IPS-18c (cell line): ENCODE results near the gene NUP188.

Experiments used
- H3K4me3 ChIP-seq: 2 replicates; pipeline ENCODE4 v1.7.0; 2013; ENCODE audit warnings: low read depth, mild to moderate bottlenecking, low read length, moderate library complexity; ENCODE audit not compliant: insufficient read depth
- H3K9me3 ChIP-seq: one replicate; pipeline ENCODE4 v1.6.1; 2013; ENCODE audit warnings: mild to moderate bottlenecking, low read length, moderate library complexity; ENCODE audit not compliant: control insufficient read depth, insufficient read depth

The NUP188 gene, protein sequence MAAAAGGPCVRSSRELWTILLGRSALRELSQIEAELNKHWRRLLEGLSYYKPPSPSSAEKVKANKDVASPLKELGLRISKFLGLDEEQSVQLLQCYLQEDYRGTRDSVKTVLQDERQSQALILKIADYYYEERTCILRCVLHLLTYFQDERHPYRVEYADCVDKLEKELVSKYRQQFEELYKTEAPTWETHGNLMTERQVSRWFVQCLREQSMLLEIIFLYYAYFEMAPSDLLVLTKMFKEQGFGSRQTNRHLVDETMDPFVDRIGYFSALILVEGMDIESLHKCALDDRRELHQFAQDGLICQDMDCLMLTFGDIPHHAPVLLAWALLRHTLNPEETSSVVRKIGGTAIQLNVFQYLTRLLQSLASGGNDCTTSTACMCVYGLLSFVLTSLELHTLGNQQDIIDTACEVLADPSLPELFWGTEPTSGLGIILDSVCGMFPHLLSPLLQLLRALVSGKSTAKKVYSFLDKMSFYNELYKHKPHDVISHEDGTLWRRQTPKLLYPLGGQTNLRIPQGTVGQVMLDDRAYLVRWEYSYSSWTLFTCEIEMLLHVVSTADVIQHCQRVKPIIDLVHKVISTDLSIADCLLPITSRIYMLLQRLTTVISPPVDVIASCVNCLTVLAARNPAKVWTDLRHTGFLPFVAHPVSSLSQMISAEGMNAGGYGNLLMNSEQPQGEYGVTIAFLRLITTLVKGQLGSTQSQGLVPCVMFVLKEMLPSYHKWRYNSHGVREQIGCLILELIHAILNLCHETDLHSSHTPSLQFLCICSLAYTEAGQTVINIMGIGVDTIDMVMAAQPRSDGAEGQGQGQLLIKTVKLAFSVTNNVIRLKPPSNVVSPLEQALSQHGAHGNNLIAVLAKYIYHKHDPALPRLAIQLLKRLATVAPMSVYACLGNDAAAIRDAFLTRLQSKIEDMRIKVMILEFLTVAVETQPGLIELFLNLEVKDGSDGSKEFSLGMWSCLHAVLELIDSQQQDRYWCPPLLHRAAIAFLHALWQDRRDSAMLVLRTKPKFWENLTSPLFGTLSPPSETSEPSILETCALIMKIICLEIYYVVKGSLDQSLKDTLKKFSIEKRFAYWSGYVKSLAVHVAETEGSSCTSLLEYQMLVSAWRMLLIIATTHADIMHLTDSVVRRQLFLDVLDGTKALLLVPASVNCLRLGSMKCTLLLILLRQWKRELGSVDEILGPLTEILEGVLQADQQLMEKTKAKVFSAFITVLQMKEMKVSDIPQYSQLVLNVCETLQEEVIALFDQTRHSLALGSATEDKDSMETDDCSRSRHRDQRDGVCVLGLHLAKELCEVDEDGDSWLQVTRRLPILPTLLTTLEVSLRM (N-terminal part only)

DNA sequence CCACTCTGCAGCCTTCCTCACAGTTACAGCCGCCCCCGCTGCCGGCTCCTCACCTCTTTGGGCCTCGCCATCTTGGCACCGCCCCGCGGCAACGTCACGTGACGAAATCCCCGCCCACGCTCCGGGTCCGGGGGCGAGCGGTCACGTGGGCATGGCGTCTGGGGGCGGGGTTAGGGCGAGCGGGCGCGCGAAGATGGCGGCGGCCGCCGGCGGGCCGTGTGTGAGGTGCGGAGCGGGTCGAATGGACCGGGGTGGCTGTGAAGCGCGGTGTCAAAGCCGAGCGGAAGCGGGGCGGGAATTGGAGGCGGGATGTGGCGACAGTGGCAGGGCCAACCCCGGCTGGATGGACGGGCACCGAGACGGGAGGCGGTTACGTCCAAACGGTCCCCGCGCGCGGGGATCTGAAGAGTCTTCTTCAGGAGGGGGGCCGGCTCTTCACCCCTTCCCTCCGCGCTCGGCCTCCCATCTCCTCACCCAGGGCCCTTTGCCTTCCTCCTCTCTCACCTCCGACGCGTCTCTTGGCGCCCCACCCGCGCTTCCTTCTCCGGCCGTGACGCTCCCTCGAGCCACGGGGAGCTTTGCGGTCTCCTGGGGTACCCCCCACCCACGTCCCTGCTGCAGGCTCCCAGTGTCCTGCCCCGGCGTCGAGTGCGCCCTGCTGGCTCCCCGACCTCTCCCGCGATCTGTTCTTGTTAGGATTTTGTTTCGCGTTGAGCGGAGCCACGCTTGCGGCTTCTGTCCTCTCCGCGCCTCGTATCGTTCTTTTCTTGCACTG is at the start of gene NUP188, which contains the start of gene DOLK:
Gene NUP188 (plus strand): TSS at position 173 of the 775 bp plus-strand sequence. CDS start 21 bp downstream, at position 194.
Gene DOLK (minus strand): TSS at position 77 of the 775 bp plus-strand sequence. CDS start 300 bp downstream, outside the sequence.
- peak within 1 kb of the TSS; percentile 94 for H3K4me3 ChIP-seq

DNA sequence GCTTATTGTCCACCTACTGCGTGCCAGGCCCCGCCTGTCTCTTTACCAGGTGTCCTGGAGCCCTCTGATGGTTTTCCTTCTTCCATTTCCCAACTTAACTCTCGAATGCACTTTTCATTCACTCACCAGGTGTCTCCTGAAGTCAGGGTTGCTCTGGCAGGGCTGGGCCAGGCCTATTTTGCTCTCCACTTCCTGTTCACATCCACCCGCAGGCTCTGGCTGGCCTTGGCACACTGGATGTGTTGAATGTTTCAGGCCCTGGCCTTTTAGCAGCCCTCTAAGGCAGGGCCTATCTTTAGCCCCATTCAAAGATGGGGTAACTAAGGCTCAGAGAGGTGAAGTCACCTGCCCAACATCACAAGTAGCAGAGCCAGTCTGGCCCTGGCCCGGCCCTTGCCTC is 49.1 kb upstream of the NUP188 start:
- H3K9me3 ChIP-seq: no peaks in the 10 kb centered on the region
- H3K4me3 ChIP-seq: no peak overlapping the region

More for the DNA sequence above, at the start of gene NUP188, which contains the start of gene DOLK:
- H3K9me3 ChIP-seq: no peaks in the 10 kb centered on the region

GRCh38 chr9:128898845-128899565 is 48.5 kb upstream of the NUP188 start:
- H3K9me3 ChIP-seq: no peaks in the 10 kb centered on the region
- H3K4me3 ChIP-seq: no peak overlapping the region

- Histone ChIP-seq H3K4me3 (no peak overlapping the region), H3K9me3 (no peaks in the 10 kb centered on the region)
Observed at GRCh38 chr9:128899566-128900322, 47.8 kb upstream of the NUP188 start.

DNA sequence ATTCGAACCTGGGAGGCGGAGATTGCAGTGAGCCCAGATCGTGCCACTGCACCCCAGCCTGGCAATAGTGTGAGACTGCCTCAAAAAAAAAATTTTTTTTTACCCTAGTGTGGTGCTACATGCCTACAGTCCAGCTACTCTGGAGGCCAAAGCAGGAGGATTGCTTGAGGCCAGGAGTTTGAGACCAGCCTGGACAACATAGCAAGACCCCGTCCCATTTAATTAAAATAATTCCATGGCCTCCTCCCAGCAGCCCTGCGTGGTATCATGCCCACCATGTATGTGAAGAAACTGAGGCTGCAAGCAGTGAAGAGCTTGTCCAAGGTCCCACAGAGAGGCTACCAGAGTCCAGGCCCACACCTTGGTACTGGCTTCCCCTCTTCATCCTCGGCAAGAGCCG is 46.1 kb upstream of the NUP188 start:
- no peak overlapping the region for H3K4me3 ChIP-seq
- no peaks in the 10 kb centered on the region for H3K9me3 ChIP-seq

DNA sequence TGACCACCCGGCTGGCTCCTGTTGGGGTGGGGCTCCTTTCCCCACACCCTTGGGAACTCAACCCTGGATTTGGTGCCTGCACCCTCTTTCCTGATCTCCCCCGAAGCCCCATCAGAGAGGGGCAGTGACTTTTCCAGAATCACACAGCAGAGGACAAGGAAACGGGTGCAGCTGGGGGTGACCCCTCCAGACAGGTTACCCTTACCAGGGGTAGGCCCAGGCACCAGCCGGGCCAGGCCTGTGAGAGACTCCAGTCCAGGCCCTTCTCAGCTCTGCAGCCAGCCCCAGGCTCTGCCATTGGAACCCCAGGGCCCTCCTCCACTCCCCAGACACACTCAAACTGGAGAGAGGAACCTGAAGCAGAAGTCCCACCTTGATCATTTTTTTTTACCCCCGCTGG is 45.7 kb upstream of the NUP188 start:
- H3K4me3 ChIP-seq: no peak overlapping the region
- no peaks in the 10 kb centered on the region for H3K9me3 ChIP-seq

- H3K9me3 ChIP-seq: no peaks in the 10 kb centered on the region
- H3K4me3 ChIP-seq: no peak overlapping the region
Observed at GRCh38 chr9:128902351-128903078, 45.0 kb upstream of the NUP188 start.

DNA sequence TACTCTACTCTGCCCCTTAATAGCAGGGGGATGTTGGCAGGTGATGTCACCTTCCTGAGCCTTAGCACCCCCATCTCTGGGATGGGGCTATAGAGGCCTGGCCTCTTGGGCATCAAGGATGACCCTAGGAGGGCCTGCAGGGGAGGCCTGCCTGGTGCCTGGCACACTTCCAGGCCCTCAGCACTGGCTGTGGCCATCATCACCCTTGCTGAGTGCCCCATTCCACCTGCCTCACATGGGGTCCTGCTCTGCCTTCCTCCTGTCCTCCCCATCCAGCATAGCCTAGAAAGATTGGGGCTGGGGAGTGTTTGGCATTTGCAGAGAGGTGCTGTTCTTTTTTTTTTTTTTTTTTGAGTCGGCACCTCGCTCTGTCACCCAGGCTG is 44.4 kb upstream of the NUP188 start:
- no peaks in the 10 kb centered on the region for H3K9me3 ChIP-seq
- H3K4me3 ChIP-seq: no peak overlapping the region

GRCh38 chr9:128903871-128904620 is 43.5 kb upstream of the NUP188 start:
- Histone ChIP-seq H3K9me3 (no peaks in the 10 kb centered on the region), H3K4me3 (no peak overlapping the region)

GRCh38 chr9:128905964-128906363 is 41.5 kb upstream of the NUP188 start:
- Histone ChIP-seq H3K4me3 (no peak overlapping the region), H3K9me3 (no peaks in the 10 kb centered on the region)

DNA sequence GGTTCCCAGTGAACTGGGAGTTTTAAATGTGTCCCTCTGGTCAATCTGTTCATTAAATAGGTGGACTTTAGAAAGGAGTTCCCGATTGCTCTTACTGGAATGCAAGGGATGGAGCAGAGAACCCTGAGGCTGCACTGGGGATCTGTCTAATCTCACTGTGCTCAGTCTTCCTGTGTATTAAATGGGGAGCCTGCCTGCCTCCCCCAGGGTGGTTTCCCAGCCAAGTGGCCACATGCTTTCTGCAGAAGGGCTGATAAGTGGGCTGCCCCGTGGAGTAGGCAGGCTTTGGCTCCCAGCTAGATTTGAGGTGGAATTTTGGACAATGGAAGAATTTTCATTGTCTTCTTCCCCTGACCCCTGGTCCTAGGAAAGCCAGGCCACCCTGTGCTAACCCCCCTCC is 40.8 kb upstream of the NUP188 start:
- Histone ChIP-seq H3K9me3 (no peaks in the 10 kb centered on the region), H3K4me3 (no peak overlapping the region)

- no peak overlapping the region for H3K4me3 ChIP-seq
- no peaks in the 10 kb centered on the region for H3K9me3 ChIP-seq
Observed at GRCh38 chr9:128908372-128908771, 39.1 kb upstream of the NUP188 start.

- Histone ChIP-seq H3K9me3 (no peaks in the 10 kb centered on the region), H3K4me3 (no peak overlapping the region)
Observed at GRCh38 chr9:128909859-128910258, 37.6 kb upstream of the NUP188 start.

- Histone ChIP-seq H3K9me3 (no peaks in the 10 kb centered on the region), H3K4me3 (no peak overlapping the region)
Observed at GRCh38 chr9:128910906-128911305, 36.6 kb upstream of the NUP188 start.
